Endothelial cell of umbilical vein (primary cell): ENCODE measurements around the gene BAG1. TPM values are rescaled to one million over a fixed set of nuclear protein-coding genes. Genes with fewer than 3 reads are reported as not detected.

Experiments used
- BruUV-seq: library from RNA; stranded (reverse); fragments of 400-500 nt; replicated peaks from 2 replicates; lab custom pipeline; 2021; lab: Mats Ljungman, UMichigan
- CTCF ChIA-PET: fragments of 300-600, 350-600 bp; sonication (Branson Sonifier 250); formaldehyde crosslinking; loops from one replicate; lab custom pipeline; 2021; ENCODE audit warnings: antibody characterized with exemption, inconsistent platforms; lab: Charles Lee
- POLR2A ChIA-PET: fragments of 300-600, 350-600 bp; sonication (Branson Sonifier 250); formaldehyde crosslinking; loops from one replicate; lab custom pipeline; 2021; ENCODE audit warnings: antibody characterized with exemption, inconsistent platforms; lab: Charles Lee
- DNase-seq: peaks from one replicate; pipeline ENCODE4 v3.0.0-alpha.2; 2011; ENCODE audit warnings: low read depth, low spot score
- FAIRE-seq: peaks from 2 replicates; lab custom pipeline; 2011; peaks lifted over from hg19 to GRCh38; lab: Jason Lieb, UNC
- H2AFZ ChIP-seq: 2 replicates; pipeline ENCODE4 v1.6.0; 2012; ENCODE audit warnings: low read depth, low read length, control low read depth, inconsistent platforms
- H3K27ac ChIP-seq: 2 replicates; pipeline ENCODE4 v1.5.1; 2011; ENCODE audit warnings: low read depth, mild to moderate bottlenecking, control low read depth, low read length, moderate library complexity; ENCODE audit not compliant: insufficient read depth
- H3K27me3 ChIP-seq, 2 experiments: 2 replicates each; pipeline versions ENCODE4 v1.6.0 to v1.6.1; 2011; ENCODE audit warnings: low read length in 2 of 2, mixed read lengths in 1 of 2; ENCODE audit not compliant: control insufficient read depth in 2 of 2, insufficient read depth in 2 of 2
- H3K36me3 ChIP-seq, 2 experiments: 2 replicates in 1 of 2; 3 replicates in 1 of 2; pipeline ENCODE4 v1.5.1; 2011; ENCODE audit warnings: low read length in 2 of 2, mild to moderate bottlenecking in 1 of 2, moderate library complexity in 1 of 2; ENCODE audit not compliant: control insufficient read depth in 2 of 2, insufficient read depth in 2 of 2; ENCODE audit errors: extremely low read depth in 1 of 2
- H3K4me1 ChIP-seq: 3 replicates; pipeline ENCODE4 v1.5.1; 2011; ENCODE audit warnings: mild to moderate bottlenecking, low read length; ENCODE audit not compliant: control insufficient read depth, insufficient read depth; ENCODE audit errors: extremely low read depth
- H3K4me2 ChIP-seq: 2 replicates; pipeline ENCODE4 v1.6.1; 2011; ENCODE audit warnings: low read length, control low read depth, mixed read lengths; ENCODE audit not compliant: insufficient read depth
- H3K4me3 ChIP-seq, 3 experiments: fragments of 200-600 bp in 1 of 3; sonication (generic), shearing (Covaris generic) in 1 of 3; replicated peaks in 1 of 3; 2 replicates each; pipeline ENCODE4 v1.5.1; 2011 to 2016; ENCODE audit warnings: control low read depth in 3 of 3, low read length in 3 of 3, mild to moderate bottlenecking in 2 of 3, inconsistent platforms in 1 of 3, low read depth in 1 of 3, moderate library complexity in 1 of 3; ENCODE audit not compliant: insufficient read depth in 1 of 3
- H3K79me2 ChIP-seq: 2 replicates; pipeline ENCODE4 v1.6.0; 2012; ENCODE audit warnings: low read length, inconsistent platforms; ENCODE audit not compliant: control insufficient read depth, insufficient read depth
- H3K9ac ChIP-seq: replicated peaks from 2 replicates; pipeline ENCODE3; 2011; ENCODE audit warnings: low read length, control low read depth; ENCODE audit not compliant: insufficient read depth; ENCODE audit errors: extremely low read depth
- H3K9me1 ChIP-seq: replicated peaks from 3 replicates; pipeline ENCODE4 v1.6.0; 2011; ENCODE audit warnings: mild to moderate bottlenecking, low read length; ENCODE audit not compliant: control insufficient read depth, insufficient read depth; ENCODE audit errors: extremely low read depth
- H3K9me3 ChIP-seq: replicated peaks from 2 replicates; pipeline ENCODE4 v1.5.1; 2012; ENCODE audit warnings: low read length, inconsistent platforms; ENCODE audit not compliant: control insufficient read depth, insufficient read depth
- H4K20me1 ChIP-seq: replicated peaks from 2 replicates; pipeline ENCODE3; 2011; ENCODE audit warnings: mild to moderate bottlenecking, low read length; ENCODE audit not compliant: control insufficient read depth, insufficient read depth; ENCODE audit errors: extremely low read depth
- EZH2 ChIP-seq: IDR thresholded peaks from 2 replicates; pipeline ENCODE4 v1.6.1; 2012; ENCODE audit warnings: borderline replicate concordance, low read depth, mild to moderate bottlenecking, moderate library complexity, low read length, inconsistent platforms; ENCODE audit not compliant: severe bottlenecking
- FOS ChIP-seq: IDR thresholded peaks from 2 replicates; pipeline ENCODE4 v1.6.1; 2011; ENCODE audit warnings: mild to moderate bottlenecking, low read length, moderate library complexity, borderline replicate concordance; ENCODE audit not compliant: insufficient read depth
- GATA2 ChIP-seq: IDR thresholded peaks from 2 replicates; pipeline ENCODE4 v1.7.0; 2011; ENCODE audit warnings: low read depth, mild to moderate bottlenecking, moderate library complexity, mixed read lengths, low read length; ENCODE audit not compliant: insufficient read length, insufficient read depth
- JUN ChIP-seq: IDR thresholded peaks from 2 replicates; pipeline ENCODE4 v1.6.1; 2011; ENCODE audit warnings: borderline replicate concordance, low read depth; ENCODE audit not compliant: insufficient read length, insufficient read depth
- MYC ChIP-seq: IDR thresholded peaks from one replicate; pipeline ENCODE4 v1.6.1; 2011; ENCODE audit warnings: mild to moderate bottlenecking, low read depth, low read length
- POLR2A ChIP-seq: IDR thresholded peaks from 2 replicates; pipeline ENCODE4 v1.6.1; 2012; ENCODE audit warnings: low read depth, mild to moderate bottlenecking, control low read depth, low read length
- POLR2AphosphoS5 ChIP-seq: IDR thresholded peaks from 2 replicates; pipeline ENCODE4 v1.6.1; 2012; ENCODE audit warnings: low read depth, mild to moderate bottlenecking, control low read depth, low read length, moderate library complexity; ENCODE audit not compliant: insufficient read depth
- dilution Hi-C: fragments of 300-500 bp; cut with MboI; formaldehyde crosslinking; loops from one replicate; pipeline ENCODE4 v1.15.0; 2019; ENCODE audit warnings: low sequenced_read_pairs; ENCODE audit not compliant: extremely low pct_ligation_motif_present
- intact Hi-C: fragments of 100-400 bp; cut with micrococcal nuclease; formaldehyde crosslinking; loops from one replicate; pipeline ENCODE4 v1.10.0; 2022
- polyA plus RNA-seq, 4 experiments: library from polyadenylated mRNA; depleted of rRNA in 3 of 4; stranded (reverse) in 3 of 4; unstranded in 1 of 4; fragments of >200 nt; gene quantifications; 2 replicates each; pipeline versions ENCODE4 v1.2.1 to v1.2.3, GENCODE V29; 2011 to 2012; ENCODE audit warnings: missing spikeins in 1 of 4
- total RNA-seq: library from RNA; stranded (reverse); gene quantifications from 2 replicates; pipeline ENCODE4 v1.2.3, GENCODE V29; 2021
- TF ChIP-seq, protein P1 (sequence below): IDR thresholded peaks from 2 replicates; pipeline ENCODE4 v1.6.1; 2011; ENCODE audit not compliant: insufficient read depth, insufficient read length
- TF ChIP-seq, protein P2 (sequence below), 2 donors: IDR thresholded peaks; 1 replicate in 1 of 2; 2 replicates in 1 of 2; pipeline ENCODE4 v1.5.1; 2011; ENCODE audit warnings: low read length in 2 of 2, mild to moderate bottlenecking in 2 of 2, moderate library complexity in 2 of 2, control low read depth in 1 of 2, inconsistent platforms in 1 of 2, low read depth in 1 of 2; ENCODE audit not compliant: insufficient read depth in 1 of 2; ENCODE audit errors: extremely low read depth in 1 of 2

Gene BAG1
- total and polyA plus RNA-seq, 2 donors (not counting 3 experiments of a cell fraction or from before 2014, with no cell fraction given), result 44.6 to 87.4 TPM

DNA sequence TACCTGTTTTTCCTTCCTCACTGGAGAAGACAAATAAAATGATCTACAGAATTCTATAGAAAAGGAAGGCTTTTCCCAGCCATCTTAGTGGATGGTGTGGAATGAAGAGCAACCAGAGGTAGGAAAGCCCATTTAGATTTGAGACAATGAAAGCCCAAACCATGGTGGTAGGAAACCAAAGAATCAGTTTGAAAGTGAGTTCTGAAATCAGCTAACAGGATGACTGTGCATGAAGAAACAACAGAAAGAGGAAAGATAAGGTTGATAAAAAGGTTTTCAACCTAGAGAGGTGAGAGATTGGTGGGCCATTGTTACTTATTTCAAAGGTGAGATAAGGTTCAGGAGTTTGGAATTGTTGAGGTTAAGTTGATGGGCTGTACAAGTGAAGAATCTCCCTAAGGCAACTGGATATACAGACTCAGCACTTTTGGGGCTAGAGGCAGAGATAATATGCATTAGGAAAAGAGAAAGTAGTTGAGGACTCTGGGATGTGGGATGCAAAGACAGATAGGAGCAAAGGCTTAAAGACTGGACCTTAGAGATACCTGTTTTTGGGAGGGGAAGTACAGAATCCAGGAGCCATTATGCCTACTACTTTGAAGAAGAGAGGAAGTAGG lies 2.8 kb upstream of the BAG1 start:
- Histone ChIP-seq H3K9ac (no peak overlapping the region), H3K27me3 (no peaks in the 10 kb centered on the region), H3K4me3 (no peak overlapping the region), H3K27ac (no peak overlapping the region), H2AFZ (no peak overlapping the region), H3K79me2 (peaks cover 29% of the 10 kb centered on the region), H3K9me3 (no peaks in the 10 kb centered on the region), H3K36me3 (peaks cover 6% of the 10 kb centered on the region in 2 experiments), H4K20me1 (no peaks in the 10 kb centered on the region), H3K4me2 (no peak overlapping the region), H3K4me1 (peaks cover 15% of the 10 kb centered on the region), H3K9me1 (no peaks in the 10 kb centered on the region)
- POLR2A ChIA-PET, result no interaction called here
- intact Hi-C loops, result no loop called here
- BruUV-seq, result no TSS peak
- dilution Hi-C loops, result no loop called here
- TF ChIP-seq MYC, result no peak
- TF ChIP-seq POLR2A, result no peak
- TF ChIP-seq FOS, result no peak
- TF ChIP-seq, protein P1, sequence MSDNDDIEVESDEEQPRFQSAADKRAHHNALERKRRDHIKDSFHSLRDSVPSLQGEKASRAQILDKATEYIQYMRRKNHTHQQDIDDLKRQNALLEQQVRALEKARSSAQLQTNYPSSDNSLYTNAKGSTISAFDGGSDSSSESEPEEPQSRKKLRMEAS, result no peak
- TF ChIP-seq POLR2AphosphoS5, result no peak
- TF ChIP-seq, protein P2, sequence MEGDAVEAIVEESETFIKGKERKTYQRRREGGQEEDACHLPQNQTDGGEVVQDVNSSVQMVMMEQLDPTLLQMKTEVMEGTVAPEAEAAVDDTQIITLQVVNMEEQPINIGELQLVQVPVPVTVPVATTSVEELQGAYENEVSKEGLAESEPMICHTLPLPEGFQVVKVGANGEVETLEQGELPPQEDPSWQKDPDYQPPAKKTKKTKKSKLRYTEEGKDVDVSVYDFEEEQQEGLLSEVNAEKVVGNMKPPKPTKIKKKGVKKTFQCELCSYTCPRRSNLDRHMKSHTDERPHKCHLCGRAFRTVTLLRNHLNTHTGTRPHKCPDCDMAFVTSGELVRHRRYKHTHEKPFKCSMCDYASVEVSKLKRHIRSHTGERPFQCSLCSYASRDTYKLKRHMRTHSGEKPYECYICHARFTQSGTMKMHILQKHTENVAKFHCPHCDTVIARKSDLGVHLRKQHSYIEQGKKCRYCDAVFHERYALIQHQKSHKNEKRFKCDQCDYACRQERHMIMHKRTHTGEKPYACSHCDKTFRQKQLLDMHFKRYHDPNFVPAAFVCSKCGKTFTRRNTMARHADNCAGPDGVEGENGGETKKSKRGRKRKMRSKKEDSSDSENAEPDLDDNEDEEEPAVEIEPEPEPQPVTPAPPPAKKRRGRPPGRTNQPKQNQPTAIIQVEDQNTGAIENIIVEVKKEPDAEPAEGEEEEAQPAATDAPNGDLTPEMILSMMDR (IDR thresholded peaks at IDR 0.05; ENCODE audit: extremely low read depth in 1 of 2, insufficient read depth in 1 of 2, low read depth in 1 of 2, low read length in 2 of 2), result no peak
- TF ChIP-seq JUN, result no peak
- TF ChIP-seq EZH2, result no peak
- TF ChIP-seq GATA2, result no peak
- DNase-seq, result no peak
- CTCF ChIA-PET, result no interaction called here
- no peak for FAIRE-seq
